Measurements from ENCODE around the gene SWT1.

GRCh38 chr1:185193756-185194155 is 36.8 kb downstream of the SWT1 start:
- TF ChIP-seq BDP1 (IDR thresholded peaks at IDR 0.05; ENCODE audit: insufficient read depth, insufficient read length) (no peak), REST (IDR thresholded peaks at IDR 0.05; ENCODE audit: borderline replicate concordance) (no peak), REST (CRISPR knock-in tag; IDR thresholded peaks at IDR 0.05; ENCODE audit: low read depth) (no peak), ARNT (IDR thresholded peaks at IDR 0.05) (no peak), MYNN (IDR thresholded peaks at IDR 0.05) (no peak), MYNN (CRISPR knock-in tag; IDR thresholded peaks at IDR 0.05) (no peak), ZEB2 (IDR thresholded peaks at IDR 0.05) (no peak), NFYB (IDR thresholded peaks at IDR 0.05; ENCODE audit: extremely low read depth, insufficient read length) (no peak), STAG1 (CRISPR knock-in tag; IDR thresholded peaks at IDR 0.05; ENCODE audit: borderline replicate concordance) (no peak), IRF2 (CRISPR knock-in tag; IDR thresholded peaks at IDR 0.05) (no peak), ZBTB43 (CRISPR knock-in tag; IDR thresholded peaks at IDR 0.05) (no peak), EP300 (IDR thresholded peaks at IDR 0.05; ENCODE audit: low read length) (no peak), CC2D1A (IDR thresholded peaks at IDR 0.05) (no peak)
